Right lung (tissue), 5 donors: ENCODE measurements around the gene NGEF. TPM values are rescaled to one million over a fixed set of nuclear protein-coding genes. Genes with fewer than 3 reads are reported as not detected.

Source experiments
- DNase-seq, 2 donors: peaks; one replicate each; pipeline ENCODE4 v3.0.0-alpha.2; 2013
- polyA plus RNA-seq, 5 donors: library from polyadenylated mRNA; unstranded; fragments of 120-200 nt; gene quantifications; one replicate each; pipeline versions ENCODE4 v1.2.1 to v1.2.3, GENCODE V29; 2013; ENCODE audit warnings: inconsistent platforms in 1 of 5, low replicate concordance in 1 of 5; ENCODE audit not compliant: insufficient read length in 5 of 5, insufficient read depth in 1 of 5

Gene NGEF
- polyA plus RNA-seq, 5 donors: 1.0 to 2.9 (median 2.7) TPM

- no peak for DNase-seq
Observed at GRCh38 chr2:232999354-232999753, 13.7 kb downstream of the NGEF start.

- no peak for DNase-seq
Observed at GRCh38 chr2:232998666-232998985, 14.4 kb downstream of the NGEF start.

GRCh38 chr2:232997749-232998665 lies 15.0 kb downstream of the NGEF start:
- no peak for DNase-seq

DNA sequence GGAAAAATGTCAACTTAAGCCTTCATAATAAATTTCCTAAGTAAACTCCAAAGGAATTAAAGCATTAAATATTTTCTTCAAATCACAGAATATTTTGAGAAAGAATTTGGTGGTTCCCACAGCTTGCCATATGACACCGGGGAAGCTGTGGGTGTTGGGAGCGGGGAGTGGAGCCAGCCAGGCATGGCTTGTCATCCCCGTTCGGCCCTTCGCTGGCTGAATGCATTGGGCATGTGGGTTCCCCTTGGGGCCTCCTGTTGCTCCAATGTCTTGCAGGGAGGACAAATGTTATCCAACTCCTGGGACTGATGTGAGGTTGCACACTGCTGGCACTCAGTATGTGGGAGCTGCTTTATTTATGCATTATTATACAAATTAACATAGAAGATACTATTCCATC lies 18.6 kb downstream of the NGEF start:
- DNase-seq: no peak

DNA sequence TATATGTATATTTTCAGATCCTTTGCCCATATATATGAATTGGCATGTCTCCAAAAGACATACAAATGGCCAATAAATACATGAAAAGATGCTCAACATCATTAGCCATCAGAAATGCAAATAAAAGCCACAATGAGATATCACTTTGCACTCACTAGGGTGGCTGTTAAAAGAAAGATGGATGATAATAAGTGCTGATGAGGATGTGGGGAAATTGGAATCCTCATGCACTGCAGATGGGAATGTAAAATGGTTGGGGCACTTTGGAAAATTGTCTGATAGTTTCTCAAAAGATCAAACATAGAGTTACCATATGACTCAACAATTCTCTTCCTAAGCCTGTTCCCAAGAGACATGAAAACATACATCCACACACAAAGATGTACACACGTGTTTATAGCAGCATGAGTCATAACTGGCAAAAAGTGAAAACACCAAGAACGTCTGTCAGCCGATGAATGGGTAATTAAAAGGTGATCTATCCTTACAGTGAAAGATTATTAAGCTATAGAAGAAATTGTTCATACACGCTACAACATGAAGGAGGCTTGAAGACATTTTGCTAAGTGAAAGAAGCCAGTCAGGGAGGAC lies 19.7 kb downstream of the NGEF start:
- no peak for DNase-seq

DNA sequence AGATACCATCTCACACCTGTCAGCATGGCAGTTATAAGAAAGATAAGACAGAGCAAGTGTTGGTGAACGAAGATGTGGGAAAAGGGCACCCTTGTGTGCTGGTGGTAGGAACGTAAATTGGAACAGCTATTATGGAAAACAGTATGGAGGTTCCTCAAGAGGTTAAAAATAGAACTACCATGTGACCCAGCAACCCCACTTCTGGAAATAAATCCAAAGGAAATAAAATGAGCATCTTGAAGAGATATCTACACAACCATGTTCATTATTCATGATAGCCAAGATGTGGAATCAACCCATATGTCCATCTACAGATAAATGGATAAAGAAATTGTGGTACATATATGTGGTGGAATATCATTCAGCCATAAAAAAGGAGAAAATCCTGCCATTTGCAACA lies 26.9 kb downstream of the NGEF start:
- no peak for DNase-seq

- no peak for DNase-seq
Observed at GRCh38 chr2:232984451-232985207, 28.4 kb downstream of the NGEF start.

DNA sequence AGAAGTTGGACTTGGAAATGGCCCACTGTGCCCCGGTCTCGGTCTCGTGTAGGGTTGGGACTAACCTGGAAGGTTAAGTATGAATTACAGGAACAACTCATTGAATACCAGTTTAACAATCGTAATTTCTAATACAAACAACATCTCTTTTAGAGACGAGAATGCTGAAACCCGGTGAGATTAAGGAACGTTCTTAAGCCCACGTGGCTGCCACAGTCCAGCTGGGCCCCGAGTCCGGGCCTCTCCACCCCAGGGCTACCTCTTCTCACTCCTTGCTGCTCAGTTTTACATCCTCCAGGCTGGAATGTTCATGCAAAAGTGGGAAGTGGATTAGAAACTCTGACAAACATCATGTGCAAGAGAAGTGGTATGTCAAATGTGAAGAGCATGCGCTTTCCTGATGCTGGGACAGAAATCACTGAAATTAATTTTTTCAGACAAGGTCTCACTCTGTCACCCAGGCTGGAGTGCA lies 29.4 kb downstream of the NGEF start:
- DNase-seq: no peak

DNA sequence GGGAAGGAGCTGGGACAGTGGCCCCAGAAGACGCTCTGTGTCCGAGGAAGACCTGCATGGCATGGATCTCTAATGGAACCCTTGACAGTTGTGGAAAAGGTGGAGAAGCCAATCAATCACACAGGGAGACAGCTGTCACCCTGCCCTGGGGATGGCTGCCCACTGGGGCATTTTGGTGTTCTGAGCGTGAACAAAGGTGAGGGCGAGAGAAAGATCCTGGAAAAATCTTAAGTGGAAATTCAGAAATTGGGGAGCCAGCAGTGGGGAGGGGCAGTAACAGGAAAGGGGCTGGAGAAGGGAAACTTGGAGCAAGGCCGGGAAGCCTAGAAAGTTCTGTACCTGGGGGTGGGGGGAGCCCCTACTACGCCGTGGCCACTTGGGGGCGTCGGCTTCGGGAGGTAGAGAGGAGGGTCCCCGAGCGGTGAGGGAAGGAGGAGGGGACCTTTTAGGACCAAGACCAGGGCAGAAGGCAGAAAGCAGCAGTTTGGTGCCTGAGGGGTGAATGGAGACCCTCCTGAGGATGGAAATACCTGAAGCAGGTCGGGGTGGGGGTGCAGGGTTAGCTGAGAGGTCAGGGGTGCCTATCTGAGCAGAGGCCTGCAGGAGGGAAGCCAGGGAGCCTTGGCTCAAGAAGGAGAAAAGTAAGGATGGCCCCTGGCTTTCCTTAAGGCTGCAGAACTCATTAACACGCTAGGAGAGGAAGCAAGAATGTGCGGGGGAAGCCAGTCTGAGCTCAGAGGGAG lies 30.0 kb downstream of the NGEF start:
- DNase-seq: no peak

DNA sequence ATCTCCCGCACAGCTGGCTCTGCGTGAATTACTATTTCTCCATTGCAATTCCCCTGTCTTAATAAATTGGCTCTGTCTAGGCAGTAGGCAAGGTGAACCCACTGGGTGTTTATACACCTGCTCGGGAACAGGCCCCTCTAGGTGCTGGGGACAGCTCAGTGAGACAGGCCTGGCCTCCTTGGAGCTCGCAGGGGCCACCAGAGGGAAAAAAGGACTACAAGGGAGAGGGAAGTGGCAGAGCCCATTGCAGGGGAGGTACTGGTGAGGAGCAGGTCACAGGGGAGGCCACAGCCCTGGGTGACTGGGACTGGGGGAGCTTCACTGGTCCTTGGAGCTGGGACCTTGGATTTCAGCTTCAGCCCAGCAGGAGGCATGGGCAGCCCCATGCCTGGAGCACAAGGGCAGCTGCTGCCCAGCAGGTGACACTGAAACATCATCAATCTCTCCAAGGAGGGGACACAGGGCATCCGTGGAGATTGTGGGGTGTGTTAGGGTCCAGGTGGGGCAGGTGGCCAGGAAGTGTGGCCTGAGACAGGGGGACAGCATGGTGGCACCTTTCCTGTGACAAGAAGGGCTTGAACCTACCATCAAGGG lies 31.2 kb downstream of the NGEF start:
- DNase-seq: no peak

DNA sequence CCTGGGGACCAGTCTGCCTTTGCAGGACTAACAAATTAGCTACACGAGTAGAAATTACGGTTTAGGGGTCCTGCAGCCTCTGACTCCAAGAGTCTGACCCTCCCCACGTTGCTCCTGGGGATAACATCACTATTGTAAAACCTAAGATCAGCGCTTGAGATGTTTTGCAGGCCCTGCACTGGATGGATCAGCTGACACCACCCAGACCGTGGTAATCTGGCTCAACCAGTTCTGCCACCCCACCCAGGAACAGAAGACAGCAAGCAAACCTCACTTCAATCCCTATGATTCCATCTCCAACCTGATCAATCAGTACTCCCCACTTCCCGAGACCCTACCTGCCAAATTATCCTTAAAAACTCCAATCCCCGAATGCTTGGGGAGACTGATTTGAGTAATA lies 31.7 kb downstream of the NGEF start:
- no peak for DNase-seq

- no peak for DNase-seq
Observed at GRCh38 chr2:232980683-232981082, 32.4 kb downstream of the NGEF start.

GRCh38 chr2:232979871-232980461 lies 33.1 kb downstream of the NGEF start:
- DNase-seq: no peak

DNA sequence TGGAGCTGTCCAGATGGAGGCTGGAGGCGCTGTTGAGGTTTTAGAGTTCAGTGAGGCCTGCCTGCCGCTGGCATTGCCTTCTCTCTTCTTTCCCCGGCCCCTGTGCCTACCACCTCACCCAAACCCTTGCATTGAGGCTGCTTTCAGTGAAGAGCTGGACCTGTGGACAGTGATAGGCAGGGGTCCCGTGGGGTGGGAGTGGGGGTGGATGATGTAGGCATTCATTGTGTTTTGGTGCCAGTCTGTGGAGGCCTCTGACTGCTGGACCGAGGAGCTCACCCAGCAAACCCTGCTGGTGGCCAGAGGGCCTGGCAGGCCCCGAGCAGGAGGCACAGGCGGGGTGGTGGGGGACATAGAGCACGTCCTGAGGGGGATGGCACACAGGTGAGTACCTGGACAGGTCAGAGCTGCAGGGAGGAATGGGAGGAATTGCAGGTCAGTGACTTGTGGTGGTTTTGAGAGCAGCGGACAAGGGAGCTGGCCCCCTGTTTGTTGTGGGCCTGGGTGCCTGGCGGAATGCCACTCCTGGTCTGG lies 35.6 kb downstream of the NGEF start:
- DNase-seq: no peak

- no peak for DNase-seq
Observed at GRCh38 chr2:232976666-232977437, 36.2 kb downstream of the NGEF start.

DNA sequence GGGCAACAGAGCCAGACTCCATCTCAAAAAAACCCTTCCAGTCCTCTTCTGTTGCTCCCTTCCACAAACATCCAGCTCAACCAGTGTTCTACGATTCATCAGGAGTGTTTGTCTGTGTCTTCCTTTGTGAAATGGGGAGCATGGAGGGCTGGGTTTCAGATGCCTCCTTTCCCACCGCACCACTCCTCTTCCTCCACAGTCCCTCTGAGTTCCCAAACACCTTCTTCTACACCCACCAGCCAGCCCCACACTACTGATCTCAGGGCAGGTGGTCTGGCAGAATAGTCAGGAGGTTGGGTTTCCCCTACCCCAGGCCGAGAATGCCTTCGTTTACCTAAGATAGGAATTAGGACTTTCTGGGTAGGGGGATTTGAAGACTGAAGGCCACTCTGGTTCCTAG lies 36.9 kb downstream of the NGEF start:
- DNase-seq: no peak

GRCh38 chr2:232974396-232974795 lies 38.7 kb downstream of the NGEF start:
- DNase-seq: no peak

DNA sequence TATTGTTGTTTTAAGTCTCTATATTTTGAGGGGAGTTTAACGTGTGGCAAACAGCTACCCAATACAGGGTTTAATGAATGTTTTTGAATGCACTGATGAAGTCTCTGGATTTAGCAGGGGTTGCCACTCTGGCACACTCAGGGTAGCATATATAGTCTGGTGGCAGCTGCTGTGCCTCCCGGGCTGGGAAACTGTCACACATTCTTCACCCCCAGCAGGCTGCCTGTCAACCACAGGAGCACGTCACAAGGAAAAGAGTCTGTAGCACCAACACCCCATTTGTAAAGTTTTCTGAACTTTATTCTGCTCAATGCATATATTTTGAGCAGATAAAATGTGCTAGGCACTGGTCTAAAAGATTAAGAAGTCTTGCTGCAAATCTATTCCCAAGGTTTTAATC lies 39.3 kb downstream of the NGEF start:
- DNase-seq: no peak

DNA sequence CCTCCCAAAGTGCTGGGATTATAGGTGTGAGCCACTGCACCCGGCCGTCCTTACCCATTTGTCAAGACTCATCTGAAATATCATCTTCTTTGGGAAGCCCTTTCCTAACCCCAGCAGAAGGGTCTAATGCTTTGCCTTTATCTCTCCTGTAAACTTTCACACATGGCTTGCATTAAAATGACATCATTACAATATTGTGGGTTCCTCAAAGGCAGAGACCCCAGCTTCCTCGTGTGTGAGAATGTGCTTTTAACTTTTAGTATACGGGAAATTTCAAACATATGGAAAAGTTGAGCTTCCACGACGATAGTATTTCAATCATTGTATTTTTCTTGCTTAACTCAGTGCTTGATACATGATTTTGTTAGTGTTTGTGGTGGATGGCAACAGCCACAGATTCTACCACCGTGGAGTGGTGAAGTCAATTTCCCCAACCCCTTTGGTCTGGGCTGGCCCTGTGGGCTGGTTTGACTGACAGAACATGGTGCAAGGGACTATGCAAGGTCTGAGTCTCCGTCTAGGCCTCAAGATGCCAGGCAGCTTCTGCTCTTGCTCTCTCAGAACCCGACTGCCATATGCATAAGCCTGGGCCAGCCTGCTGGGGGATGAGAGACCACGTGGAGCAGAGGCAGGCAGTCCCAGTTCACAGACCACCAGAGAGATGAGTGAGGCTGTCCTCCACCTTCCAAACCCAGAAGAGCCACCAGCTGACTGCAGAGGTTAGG lies 39.9 kb downstream of the NGEF start:
- DNase-seq: no peak
